ENCODE data around the gene MAD1L1.

DNA sequence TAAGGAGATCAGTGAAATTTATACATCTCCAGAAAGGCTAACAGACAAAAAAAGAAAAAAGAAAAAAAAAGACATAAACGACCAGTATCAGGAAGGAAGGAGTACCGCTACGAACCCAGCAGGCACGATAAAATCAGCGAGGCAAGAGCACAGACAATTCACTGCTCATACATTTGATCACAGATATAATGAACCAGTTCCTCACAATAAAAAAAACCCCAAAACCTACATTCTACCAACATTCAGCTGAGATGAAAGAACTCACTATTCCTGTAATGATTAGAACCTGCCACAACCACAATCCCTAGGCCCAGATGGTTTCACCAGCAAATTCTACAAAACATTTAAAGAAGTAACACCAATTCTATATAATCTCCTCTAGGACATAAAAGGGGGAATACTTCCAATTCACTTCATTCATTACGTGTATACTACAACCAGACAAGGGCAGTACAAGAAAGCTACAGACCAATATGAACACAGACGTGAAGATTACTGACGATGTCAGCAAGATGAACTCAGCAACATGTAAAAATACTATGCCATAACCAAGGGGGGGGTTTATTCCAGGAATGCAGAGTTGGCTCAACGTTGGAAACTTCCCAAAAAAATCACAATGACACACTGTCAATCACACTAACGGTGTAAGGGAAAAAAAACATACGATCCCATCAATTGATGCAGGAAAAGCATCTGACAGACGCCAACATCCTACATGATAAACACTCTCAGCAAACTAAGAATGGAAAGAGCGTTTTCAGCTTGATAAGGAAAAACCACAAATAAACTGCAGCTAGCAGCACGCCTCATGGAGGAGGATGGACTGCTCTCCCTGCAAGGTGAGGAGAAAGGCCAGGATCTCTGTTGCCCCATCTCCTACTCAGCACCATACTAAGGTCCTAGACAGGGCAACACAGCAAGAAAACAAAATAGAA lies 306.5 kb downstream of the MAD1L1 start:
- no peak for TF ChIP-seq POLR2A (IDR thresholded peaks at IDR 0.05; ENCODE audit: low read depth, low read length)
- no peak for TF ChIP-seq POLR2AphosphoS5 (IDR thresholded peaks at IDR 0.05; ENCODE audit: low read depth, low read length)
- no peak for TF ChIP-seq TAF1 (IDR thresholded peaks at IDR 0.05; ENCODE audit: borderline replicate concordance, low read depth, low read length)
